Cerebellar cortex (tissue), 1 donor: Measurements from ENCODE around the gene SCAMP3.
A peak's percentile ranks its signal among the peaks of the same experiment; 100 is the strongest.

Experiments used
- DNase-seq: peaks from one replicate; pipeline ENCODE4 v3.0.0-alpha.2; 2015; ENCODE audit warnings: low spot score

The SCAMP3 gene

DNA sequence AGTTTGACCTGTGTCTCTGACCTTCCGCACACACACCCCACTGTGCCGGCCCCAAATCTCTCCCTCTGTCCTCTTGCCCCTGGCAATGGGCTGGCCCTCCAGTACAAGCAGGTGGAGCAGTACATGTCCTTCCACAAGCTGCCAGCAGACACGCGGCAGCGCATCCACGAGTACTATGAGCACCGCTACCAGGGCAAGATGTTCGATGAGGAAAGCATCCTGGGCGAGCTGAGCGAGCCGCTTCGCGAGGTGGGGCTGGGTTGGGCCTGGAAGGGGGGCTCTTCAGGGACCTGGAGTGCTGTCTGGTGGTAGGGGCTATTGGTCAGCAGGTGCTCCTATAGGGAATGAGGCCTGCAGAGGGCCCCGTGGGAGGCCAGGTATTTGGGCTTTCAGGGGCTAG is 22.9 kb upstream of the SCAMP3 start:
- no peak for DNase-seq

DNA sequence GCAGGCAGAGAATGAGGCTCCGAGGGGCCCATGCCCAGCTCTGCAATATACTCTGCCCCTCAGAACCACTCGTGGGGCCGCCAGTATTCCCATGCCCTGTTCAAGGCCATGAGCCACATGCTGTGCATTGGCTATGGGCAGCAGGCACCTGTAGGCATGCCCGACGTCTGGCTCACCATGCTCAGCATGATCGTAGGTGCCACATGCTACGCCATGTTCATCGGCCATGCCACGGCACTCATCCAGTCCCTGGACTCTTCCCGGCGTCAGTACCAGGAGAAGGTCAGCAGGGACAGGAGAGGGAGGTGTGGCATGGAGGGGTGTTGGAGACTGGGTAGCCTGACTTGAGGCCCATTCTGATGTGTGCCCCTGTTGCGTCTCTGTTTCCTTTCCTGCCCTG is 22.3 kb upstream of the SCAMP3 start:
- no peak for DNase-seq

DNA sequence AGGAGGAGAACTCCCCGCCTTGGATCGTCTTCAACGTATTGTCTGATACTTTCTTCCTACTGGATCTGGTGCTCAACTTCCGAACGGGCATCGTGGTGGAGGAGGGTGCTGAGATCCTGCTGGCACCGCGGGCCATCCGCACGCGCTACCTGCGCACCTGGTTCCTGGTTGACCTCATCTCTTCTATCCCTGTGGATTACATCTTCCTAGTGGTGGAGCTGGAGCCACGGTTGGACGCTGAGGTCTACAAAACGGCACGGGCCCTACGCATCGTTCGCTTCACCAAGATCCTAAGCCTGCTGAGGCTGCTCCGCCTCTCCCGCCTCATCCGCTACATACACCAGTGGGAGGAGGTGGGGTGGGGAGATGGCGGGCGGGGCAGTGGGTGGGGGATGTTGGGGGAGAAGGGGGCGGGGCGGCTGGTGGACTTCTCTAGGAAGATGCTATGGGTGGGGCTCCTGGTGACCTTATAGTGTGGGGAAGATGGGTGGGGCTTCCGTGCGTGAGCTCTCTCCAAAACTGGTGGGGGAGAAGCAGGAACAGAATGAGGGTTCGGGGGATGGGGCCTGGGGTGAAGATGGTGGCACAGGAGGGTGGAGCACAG is 20.4 kb upstream of the SCAMP3 start:
- no peak for DNase-seq

DNA sequence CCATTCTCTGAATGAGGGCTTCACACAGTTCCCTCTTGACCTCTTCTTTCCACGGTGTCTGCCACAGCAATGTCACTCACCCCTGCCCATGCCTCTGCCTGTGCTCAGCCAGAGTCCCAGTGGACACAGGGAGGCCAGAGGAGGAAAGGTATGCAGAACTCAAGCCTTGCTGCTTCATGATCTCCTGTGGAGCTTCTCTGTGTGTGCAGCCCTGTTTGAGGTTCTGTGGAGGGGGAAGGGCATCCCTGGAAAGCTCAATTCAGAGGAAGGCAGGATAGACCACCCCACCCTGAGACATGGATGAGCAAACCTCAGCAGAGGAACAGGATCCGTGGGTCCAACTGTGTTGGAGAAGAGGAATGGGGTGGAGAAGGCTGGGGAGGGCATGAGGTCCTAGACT is 17.1 kb upstream of the SCAMP3 start:
- peak; percentile 22 for DNase-seq

DNA sequence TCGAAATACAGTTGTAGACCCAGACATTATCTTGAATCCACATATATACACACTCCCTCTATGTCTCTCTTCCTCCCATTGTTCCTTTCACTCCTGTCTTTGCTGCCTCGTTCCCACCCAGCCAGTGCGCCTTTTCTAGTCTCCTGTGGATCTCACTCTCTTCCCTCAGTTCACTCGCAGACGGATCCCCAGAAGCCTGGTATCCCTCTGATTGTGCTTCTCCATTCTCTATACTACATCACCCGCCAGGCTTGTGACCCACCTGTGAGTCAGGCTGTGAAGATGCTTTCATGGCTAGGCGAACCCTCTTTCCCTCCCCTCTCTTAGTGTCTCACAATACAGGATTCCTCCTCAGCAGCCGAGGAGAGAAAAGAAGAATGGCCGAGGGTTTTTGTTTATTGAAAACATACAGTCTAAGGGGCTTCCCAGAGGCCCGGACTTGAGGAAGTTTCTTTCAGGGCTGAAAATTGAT is 16.6 kb upstream of the SCAMP3 start:
- no peak for DNase-seq

DNA sequence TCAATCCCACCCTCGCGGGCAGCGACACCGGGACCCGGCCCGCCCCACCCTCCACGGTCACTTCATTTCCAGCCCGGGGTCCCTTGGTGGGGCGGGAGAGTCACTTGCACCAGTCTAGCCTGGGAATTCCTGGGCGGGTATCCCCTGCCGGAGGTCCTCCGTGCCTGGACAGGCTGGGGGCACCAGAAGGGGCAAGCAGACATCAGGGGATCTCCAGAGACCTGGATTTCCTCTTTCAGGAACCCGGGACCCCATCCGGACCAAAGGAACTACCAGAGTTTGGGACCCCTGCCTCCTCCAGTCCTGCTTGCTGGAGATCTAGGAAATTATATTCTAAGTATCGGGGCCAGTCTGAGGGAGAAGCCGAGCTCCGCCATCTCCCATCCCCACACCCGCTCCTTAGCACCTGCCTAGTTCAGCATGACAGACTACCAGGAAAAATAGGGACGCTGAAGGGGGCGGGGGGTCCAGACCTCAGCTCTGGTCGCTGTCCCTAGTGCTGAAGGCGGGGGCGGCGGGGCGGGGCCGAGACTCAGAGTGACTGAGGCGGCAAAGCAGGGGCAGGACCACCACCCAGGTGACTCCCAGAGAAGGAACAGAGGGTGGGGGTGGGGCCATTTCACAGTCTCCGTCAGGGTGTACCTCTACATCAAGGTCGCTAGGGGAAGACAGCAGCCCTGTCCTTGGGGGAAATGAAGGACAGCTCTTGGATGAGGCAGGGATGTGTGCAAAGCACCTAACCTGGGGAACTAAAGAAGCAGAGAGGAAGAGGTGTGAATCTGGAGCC is 15.9 kb upstream of the SCAMP3 start:
- peak; percentile 89 for DNase-seq

DNA sequence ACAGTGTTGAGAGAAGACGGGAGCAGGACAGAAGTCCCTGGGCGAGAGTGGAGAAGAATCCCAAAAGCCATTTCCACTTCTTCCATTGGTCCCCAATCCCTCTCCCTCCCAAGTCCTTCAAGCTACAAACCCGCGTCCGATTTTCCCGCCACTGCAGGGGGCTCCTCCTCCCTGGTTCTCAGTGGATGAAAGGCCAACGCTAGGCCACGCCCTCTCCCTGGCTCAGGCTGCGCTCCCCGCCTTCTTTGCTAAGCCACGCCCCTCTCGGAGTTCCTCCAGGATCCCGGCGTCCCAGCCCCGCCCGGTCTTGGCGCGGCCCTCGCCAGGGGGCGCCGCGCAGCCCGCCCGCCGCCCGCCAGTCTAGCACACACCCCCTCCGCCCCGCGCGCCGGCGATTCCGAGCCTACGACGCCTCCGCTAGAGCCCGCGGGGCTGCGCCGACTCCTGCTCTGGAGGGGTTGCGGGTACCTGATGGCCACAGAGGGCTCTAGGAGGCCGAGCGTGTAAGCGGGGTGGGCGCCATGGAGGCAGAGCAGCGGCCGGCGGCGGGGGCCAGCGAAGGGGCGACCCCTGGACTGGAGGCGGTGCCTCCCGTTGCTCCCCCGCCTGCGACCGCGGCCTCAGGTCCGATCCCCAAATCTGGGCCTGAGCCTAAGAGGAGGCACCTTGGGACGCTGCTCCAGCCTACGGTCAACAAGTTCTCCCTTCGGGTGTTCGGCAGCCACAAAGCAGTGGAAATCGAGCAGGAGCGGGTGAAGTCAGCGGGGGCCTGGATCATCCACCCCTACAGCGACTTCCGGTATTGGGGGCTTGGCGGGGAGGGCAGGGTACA is 15.1 kb upstream of the SCAMP3 start, which contains the start of gene HCN3:
Gene HCN3, plus strand, starts transcription at position 394 of the 832 bp plus-strand sequence. Its CDS starts 128 bp downstream, at position 522.
- DNase-seq = peak; percentile 99

DNA sequence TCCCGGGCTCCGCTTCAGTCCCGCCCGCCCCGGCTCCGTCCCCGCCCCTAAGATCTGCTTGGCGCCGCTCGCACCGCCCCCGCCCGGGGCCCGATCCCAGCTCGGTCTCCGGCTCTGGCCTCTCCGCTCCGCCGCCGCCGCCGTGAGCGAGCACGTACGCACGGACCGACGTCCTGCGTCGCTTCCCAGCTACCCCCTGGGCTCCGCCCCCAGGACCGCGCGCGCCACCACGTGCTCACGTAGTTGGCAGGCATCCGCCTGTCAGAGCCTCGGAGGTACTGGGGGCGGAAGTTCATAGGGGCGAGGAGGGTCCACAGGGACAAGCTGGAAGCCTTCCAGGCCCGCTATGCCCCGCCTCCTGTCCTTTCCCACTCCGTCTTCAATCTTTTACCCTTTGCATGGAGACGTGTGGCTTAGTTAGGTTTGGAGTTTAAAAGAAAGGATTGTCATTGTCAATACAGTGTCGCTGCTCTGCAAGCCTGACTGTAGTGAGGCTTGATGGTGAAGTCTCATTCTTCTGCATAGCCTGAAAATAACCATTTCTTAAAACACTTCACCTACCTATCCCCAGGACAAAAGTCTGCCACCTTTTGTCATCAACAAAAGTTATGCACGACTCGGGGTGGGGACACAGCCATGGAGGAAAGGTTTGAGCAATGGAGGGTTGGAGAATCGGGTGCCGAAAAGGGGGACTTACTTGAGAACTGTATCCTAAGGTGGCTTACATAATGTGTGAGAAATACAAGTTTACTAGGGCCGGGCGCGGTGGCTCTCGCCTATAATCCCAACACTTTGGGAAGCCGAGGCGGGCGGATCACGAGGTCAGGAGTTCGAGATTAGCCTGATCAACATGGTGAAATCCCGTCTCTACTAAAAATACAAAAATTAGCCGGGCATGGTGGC is 11.4 kb upstream of the SCAMP3 start, which contains the start of gene CLK2:
Gene CLK2, minus strand, starts transcription at position 162 of the 903 bp plus-strand sequence. CDS start 2,527 bp downstream, outside the sequence.
- DNase-seq = peak; percentile 95

DNA sequence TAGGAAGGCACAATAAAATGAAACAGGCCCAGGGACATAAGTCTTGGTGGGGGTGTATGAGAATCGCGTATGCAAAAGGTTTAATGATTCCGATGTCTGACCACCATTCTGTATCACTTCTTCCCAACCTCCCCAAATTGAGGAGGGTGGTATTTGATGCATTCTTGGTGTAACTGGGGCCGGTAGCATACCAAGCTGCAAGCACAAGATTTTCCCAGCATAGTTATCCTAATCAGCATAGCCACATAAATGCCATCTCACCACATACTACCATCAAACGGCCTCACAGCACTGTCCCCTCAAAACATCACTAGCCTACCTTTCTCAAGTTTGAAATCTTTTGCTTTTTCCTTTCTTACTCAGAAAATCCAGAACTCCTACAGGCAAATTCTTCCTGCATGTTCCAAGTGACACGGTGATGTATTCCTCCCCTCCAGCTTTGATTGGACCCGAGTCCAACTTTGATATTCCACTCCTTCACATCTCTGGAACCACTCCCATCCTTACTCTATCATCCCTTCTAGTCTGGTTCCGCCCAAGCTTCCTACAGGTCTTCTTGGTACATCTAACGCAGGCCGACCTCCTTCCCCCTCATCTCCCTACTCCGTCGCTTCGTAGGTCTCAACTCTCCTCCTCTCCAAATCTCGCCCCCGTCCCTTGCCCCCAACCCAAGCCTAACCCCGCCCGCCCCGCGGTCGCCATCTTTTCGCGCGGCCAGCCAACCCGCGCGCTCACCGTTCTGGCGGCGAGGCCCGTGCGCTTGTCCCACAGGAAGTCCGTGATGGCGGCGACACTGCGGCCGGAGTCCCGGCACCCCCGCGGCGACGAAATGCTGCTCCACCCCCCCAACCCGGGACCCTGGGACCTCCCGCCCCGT is 10.5 kb upstream of the SCAMP3 start:
- DNase-seq = no peak

DNA sequence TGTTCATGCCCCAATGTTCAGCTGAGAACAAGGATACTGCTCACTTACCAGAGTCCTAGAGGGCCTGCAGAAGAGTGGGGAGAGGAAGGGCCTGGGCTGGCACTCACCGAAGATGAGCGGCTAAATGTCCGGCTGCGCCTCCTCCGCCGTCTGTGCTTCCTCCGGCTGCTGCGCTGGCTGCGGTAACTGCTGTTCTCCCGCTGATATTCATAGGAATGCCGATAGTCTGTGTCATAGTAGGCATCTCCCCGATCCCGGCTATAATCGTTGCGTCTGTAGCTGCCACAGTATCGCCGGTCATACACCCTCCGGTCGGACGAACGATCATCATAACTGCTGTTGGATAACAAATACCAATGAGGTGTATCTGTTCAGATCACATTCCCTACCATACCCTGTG is 7.2 kb upstream of the SCAMP3 start:
- no peak for DNase-seq

DNA sequence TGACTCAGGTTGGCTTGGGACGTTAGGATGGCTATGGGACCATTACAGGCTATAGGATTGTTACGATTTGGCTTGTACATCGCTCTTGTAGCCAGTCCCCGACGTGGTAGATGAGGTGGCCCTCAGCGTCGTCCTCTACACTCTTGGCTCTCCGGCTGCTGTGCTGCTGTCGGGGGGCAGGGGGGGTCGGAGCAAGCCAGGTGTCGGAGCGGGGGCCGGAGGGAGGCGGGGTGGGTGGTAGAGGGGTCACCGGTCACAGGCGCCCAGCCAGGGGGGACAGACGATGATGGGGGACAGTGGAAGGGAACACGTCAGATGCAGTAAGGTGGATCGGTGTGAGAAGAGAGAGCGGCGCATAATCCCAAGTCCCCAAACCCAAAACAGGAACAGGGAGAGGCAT is 6.5 kb upstream of the SCAMP3 start:
- no peak for DNase-seq

DNA sequence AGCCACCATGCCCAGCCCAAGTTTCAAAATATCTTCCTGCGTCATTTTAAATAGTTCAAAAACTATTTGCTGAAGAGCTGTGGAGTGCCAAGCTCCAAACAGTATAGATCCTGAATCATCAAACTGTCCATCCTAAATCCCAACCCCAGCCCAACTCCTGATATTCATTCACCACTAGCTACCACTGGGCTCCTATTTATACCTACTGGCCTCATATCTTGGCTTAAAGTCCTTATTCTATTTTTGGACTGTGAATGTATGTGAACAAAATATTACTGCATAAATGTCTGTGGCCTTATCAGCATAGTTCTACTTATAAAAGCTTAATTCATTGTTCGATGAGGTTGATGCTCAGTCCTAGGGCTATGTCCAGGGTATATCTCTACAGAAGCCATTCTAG is 5.2 kb upstream of the SCAMP3 start:
- no peak for DNase-seq

DNA sequence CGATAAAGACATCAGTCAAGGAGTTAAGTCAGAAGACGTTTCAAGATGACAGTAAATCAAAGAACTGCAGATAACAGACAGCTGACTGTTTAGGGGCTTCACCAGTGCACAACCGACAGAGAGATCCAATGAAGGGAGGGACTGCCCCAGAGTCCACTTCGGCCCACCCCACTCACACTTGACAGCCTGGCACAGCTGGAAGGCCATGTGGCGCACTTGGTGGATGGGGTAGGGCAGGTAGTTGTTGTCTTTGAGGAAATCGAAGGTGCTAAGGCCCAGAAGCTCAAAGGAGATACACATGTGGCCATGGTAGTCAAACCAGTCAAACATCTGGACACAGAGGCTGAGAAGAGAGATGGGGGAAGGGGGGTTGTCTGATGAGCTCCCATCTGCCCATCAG is 4.4 kb upstream of the SCAMP3 start:
- no peak for DNase-seq

DNA sequence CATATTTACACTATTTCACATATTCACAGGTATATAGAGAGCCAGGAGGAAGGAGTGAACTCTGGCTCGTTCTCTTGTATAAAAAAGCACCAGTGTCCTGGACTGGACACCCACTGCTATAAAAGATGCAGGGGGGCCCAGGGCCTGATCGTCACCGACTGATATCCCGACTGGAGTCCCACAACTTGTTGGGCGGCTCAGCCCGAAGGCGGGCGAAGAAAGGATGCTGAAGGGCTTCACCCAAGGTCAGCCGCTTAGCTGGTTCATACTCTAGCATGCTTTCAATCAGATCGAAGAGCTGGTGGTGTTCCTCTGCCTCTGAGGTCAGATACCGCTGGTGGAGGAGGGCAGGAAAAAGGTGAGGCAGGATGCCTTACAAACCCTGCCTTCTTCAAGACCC is 907 bp upstream of the SCAMP3 start:
- DNase-seq = no peak

DNA sequence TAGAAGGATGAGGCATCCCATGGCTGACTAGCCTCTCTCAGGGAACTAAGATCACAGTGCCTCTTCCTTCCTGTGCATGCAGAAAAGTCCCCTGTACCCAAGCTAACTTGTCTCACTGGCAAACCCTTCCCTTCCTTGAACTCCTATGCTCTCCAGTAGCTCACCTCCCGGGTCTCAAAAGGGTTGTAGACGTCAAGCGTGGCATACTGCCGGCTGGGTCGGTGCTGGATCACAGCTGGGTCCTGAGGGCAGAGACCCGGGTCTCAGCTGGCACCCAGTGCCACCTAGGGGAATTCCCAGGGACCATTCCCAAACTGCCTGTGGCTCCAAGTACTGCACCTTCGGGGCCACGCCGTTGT is 688 bp downstream of the SCAMP3 start:
- no peak for DNase-seq

DNA sequence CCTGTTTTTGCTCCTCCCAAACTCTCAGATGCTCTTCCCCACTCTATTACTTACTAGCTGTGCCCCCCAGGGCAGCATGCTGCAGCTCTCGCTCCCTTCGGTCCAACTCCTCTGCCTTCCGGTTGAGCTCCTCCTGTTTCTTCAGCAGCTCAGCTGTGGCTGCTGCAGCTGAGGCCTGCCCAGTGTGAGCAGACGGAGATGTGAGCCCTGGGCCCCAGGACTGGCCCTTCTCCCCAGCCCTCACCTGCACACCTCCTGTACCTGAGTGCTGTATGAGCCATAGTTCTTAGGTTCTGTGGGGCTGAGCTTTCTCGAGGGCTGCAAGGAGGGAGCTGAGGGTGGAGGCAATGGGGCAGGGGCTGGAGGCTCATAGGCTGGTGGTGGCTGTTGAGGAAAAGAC is 1.9 kb downstream of the SCAMP3 start:
- DNase-seq = no peak

DNA sequence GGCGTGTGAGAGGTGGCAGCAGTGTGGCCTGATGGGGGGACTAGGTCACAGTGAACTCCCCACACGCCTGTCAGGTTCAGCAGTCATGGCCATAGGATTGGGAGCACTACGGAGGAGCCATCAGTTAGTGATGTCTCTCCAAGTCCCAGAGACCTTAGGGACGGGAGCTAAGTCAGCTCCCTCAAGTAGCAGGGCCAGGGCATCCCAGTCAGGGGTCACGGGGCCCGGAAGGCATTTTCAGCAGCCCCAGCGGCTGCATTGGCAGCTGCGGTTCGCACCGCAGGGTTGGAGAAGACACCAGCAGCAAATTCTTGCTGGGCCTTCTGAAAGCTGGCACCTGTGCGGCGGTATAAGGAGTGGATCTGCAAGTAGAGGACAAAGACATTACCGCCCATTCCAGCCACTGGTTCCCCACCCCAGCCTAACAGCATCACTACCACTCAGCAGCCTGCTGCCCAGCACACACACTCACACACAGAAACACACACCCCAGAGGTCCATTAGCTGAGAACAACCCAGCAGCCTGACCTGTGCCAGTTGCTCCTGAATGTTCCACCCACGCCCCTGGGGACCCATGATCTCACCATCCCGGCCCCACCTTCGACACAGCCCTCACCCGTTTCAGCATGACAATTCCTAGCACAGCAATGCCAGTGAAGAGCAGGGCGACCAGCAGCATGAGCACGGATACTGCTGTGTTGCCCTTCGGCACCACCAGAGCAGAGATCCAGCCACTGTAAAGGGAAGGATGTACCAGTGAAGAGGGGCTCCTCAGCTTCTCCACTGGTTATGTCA is 5.9 kb downstream of the SCAMP3 start:
- DNase-seq = no peak

DNA sequence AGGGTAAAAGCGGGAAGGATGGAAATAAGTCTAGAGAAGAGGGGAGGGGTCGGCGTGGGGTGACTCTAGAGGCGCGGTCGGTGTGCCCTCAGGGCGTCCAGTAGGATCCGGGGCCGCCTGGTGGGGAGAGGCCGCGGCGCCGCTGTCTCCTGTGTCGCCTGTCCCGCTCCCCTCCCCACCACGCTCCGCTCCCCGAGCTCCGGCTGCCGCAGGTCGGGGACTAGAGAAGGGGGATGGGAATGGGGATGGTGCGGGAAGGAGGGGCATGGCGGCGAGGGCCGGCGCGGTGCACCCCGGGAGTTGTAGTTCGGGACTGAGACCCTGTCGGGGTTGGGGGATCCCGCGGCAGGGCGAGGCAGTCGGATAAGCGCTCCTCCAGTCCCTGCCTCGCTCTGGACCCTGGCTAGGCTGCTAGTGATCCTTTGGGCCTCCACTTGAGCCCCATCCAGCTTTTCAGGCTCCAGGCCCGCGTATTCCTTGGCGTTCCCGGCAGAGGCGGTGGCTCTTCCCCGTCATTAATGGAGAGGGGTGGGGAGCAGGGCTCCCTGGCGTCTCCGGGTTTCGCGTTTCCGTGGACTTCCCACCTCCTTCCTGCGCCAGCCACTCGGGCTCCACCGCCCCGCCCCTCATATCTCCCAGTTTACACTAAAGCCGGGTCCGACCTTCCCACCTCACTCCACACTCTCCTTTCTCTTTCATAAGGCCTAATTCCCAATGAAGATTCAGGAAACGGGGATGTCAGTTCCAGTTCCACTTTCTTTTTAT is 6.7 kb downstream of the SCAMP3 start, which contains the start of gene ENTREP3:
Gene ENTREP3, minus strand, starts transcription at position 241 of the 765 bp plus-strand sequence. CDS start 606 bp downstream, outside the sequence.
- peak; percentile 92 for DNase-seq

DNA sequence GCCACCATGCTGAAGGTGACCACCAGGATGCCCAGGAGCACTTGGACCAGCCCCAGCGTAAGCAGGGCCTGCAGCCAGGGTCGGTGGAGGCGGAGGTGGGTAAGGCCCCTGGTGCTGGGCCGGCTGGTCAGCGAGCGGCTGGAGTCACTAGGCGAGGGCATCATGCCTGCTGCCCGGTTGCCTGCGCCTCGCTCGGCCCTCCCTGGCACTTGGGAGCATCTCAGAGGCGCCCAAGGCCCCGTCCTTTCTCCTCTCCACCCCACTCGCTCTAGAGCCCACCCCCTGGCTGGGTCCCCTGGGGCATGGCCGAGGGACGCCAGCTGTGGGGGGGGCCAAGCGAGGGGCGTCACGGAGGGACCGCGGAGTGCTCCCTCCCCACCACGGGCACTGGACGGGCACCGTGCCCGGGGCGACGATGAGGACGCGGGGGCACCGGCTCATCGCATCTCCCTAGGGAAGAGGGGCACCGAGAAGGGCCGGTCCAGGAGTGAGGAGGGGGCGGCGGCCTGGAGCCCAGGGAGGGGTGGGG is 7.4 kb downstream of the SCAMP3 start:
- DNase-seq = no peak
